Esophagus mucosa (tissue), 1 donor: ENCODE results near the gene FARP2. TPM values are rescaled to one million over a fixed set of nuclear protein-coding genes. Genes with fewer than 3 reads are reported as not detected.
"Not testable (repeated sequence)": the region's sequence is repeated elsewhere in the genome, so short reads cannot be mapped to it uniquely, and the experiment has no call there.

Source experiments
- ATAC-seq: fragments of 200-7000 bp; cut with Tn5 transposase; one replicate; pipeline ENCODE4 v1.9.1; 2020
- total RNA-seq: library from RNA; stranded (reverse); gene quantifications from one replicate; pipeline ENCODE4 v1.2.4, GENCODE V29; 2023
- donor health status: DM: yes; HTN: yes; CAD: no.

Gene FARP2
- total RNA-seq, 1 donor from 2014 or later: 33.5 TPM

DNA sequence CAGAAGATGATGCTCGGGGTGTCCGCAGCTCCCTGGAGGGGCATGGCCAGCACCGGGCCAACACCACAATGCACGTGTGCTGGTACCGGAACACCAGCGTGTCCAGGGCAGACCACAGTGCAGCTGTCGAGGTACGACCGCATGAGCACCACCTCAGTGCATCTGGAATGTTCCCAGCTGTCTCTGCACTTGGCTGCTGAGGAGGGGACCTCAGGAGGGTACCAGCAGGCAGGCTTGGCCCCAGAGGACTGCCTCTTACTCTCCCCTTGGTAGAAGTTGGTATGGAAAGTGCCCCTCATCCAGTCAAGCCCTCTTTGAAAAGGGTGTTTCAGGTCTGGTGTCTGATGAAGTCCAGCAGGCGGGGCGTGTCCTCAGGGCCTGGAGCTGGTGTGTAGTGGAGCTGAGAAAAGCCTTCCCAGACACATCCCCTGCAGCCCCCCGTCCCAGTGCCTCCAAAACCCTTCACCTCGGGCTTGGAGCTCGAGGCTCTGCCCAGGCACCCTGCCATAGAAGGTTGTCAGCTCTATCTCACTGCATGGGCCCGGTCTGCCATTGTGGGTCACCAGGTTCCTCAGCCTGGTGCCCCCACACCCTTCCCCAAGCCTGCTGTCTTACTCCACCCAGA lies 135.6 kb downstream of the FARP2 start:
- peak; percentile 5 for ATAC-seq

DNA sequence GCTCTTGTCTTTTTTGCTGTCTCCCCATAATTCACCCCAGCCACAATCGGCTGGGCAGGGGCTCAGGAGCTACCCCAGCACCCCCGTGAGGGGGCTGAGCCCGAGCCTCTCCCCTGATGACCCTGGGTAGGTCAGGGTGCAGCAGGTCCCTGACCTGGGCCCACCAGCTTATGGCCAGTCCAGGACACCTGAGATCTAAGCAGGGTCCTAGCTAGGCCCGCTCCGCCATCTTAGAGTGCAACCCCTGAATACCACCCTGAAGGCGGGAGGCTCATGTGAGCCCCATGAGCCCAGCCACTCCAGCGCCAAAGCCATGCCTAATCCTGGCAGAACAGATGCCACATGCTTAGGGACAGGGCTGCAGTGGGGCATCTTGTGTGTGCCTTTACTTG lies 136.1 kb downstream of the FARP2 start:
- ATAC-seq: no peak

DNA sequence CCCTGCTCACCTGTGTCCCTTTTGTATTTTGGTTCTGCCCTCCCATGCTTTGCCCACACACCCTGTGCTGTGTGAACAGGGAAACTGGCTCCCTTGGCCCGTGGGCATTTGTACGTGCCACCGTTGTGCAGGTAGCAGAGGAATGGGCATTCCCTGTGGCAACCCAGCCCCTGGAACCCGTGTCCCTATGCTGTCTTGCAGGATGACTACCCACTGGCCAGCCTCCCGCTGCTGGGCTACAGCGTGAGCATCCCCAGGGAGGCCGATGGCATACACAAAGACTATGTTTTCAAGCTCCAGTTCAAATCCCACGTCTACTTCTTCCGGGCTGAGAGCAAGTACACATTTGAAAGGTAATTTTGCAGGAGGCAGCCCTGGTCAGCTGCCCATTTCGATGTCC lies 137.0 kb downstream of the FARP2 start:
- no peak for ATAC-seq

- no peak for ATAC-seq
Observed at GRCh38 chr2:241494311-241494908, 138.3 kb downstream of the FARP2 start.

- no peak for ATAC-seq
Observed at GRCh38 chr2:241495172-241496002, 139.3 kb downstream of the FARP2 start.

GRCh38 chr2:241496003-241496707 lies 140.1 kb downstream of the FARP2 start:
- ATAC-seq: no peak

GRCh38 chr2:241496904-241497877 lies 141.1 kb downstream of the FARP2 start:
- ATAC-seq: no peak

DNA sequence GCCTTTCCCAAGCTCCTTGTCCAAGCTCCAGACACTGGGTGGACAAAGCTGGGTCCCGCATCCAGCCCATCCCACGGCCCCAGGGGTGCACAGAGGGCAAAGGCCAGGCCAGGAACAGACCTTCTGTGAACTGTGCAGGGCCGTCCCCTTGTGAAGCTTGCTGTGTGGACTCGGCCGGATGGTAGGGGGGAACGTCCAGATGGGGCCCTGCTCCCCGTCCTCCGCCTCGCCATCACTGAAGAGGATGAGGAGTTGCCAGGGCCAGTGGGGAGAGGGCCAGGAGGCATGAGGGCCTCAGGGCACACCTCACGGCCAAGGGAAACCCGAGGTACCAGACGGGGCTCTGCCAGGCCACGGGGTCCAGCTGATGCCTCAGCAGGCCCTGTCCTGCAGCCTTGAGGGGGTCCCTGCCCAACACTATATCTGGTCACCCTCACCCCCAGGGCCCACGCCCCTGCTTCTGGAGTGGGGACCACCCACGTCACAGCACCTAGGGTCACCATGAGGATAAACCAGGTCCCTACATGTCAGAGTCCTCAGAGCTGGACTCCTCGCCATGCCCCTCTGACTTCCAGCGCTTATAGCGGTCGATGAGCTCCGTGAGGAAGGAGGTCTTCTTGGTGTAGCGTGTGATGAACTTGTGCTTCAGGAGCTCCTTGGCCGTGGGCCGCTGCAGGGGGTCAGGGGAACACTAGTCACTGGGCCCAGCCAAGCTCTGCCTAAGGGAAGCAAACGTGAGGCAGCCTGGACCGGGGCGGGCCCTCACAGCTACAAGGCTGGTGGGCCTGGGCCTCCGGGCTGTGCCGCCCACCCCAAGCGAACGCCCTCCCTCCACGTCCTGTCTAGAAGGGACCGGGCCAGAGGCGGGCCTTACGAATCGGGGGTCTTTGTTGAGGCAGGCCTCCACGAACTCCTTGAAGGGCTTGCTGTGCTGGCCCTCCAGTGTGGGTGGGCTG lies 142.3 kb downstream of the FARP2 start:
- ATAC-seq: no peak

GRCh38 chr2:241499146-241499965 lies 143.3 kb downstream of the FARP2 start:
- no peak for ATAC-seq

DNA sequence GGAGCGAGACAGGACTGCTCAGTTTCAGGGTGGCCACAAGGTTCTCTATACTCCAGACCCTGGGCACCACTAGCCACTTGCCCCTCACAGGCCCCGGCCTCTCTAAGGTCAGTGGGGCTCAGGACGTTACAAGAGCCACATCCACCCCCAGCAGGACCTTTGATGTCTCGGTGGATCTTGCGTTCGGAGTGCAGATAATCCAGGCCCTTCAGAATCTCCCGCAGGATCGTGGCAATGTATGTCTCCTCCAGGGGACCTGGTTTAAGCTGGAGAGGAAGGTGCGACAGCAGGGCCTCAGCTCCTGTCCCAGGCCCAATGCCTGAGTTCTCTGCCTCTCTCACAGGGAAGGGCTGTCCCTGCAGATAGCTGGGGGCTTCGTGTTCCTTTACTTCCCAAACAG lies 143.9 kb downstream of the FARP2 start:
- no peak for ATAC-seq

- ATAC-seq: peak; percentile 3
Observed at GRCh38 chr2:241500431-241500975, 144.4 kb downstream of the FARP2 start.

GRCh38 chr2:241501099-241501541 lies 145.0 kb downstream of the FARP2 start:
- ATAC-seq: peak; percentile 4

DNA sequence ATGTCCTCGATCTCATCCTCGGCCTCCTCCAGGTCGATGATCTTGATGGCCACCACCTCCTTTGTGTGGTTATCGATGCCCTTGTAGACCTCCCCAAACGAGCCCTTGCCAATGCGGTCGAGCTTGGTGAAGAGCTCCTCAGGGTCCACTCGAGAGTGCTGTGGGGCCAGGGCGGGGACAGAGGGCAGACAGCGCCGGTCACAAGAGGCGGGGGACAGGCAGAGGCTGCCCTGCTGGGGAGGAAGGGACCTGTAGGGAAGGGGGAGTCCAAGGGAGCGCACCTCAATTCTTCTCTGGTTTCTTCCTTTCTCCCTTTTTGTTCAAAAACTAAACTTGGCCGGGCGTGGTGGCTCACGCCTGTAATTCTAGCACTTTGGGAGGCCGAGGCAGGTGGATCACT lies 145.5 kb downstream of the FARP2 start:
- ATAC-seq: no peak

DNA sequence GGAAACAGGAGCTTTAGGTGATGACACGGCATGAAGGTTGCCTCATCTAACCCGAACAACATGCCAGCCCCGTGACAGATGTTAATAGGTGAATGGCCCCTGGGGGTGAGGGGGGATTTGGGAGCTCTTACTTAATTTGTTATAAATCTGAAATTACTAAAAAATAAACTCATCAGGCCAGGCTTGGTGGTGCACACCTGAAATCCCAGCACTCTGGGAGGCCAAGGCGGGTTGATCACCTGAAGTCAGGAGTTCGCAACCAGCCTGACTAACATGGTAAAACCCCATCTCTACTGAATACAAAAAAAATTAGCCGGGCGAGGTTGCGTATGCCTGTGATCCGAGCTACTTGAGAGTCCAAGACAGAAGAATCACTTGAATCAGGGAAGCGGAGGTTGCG lies 146.2 kb downstream of the FARP2 start:
- no peak for ATAC-seq

DNA sequence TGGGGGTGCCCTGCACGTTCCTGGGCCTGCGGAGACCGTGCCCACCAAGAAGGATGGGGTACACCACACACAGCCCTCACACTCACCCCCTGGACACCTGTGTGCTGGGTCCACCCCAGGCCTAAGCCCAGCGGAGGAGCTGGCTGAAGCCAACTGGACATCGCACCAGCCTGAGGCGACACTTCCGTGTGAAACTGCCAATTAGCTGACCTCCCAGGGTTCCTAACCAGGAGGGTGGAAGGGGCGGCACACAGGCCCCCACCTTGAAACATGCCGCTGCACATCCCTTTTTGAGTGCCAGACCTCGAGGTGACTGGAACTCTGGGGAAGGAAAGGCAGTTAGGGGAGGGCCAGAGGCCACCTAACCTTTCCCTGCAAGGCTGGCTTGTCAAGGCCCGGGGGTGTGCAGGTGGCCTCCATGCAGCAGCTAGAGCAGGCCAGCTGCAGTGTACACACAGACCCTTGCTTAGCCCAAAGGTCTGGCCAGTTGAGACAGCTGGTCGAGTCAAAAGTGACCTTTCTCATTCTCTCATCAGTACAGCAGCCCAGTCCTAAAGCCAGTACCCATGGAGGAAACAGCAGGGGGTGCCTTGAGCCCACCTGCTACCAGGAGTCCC lies 147.8 kb downstream of the FARP2 start:
- ATAC-seq: no peak

DNA sequence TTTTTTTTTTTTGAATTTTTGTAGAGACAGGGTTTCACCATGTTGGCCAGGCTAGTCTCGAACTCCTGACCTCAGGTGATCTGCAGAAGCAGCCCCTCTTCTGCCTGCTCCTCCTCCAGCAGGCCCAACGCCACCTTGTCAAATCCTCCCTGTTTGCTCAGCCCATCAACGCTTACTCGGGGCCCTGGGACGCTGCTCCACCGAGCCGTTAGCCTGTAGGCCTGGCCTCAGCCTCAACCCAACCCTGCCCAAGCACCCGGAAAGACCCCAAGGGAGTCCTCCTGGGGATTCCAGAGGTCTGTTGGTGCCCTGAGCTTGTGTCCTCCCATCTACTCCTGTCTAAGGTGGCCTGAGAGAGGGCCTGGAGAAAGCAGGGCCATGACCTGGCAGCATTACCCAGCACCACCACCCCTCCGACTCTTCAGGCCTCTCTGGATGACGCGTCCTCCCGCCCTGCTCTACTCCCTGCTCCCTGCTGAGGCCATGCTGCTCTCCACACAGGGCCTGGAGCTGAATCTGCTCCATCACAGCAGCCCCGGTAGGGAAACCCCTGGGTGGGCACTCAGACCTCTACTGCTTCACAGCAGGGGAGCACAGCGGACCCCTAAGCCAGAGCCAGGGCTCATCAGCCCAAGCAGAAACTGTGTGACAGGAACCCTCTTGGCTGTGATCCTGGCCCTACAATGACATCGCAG lies 149.1 kb downstream of the FARP2 start:
- no peak for ATAC-seq

- ATAC-seq: no peak
Observed at GRCh38 chr2:241505781-241506201, 149.7 kb downstream of the FARP2 start.

- not testable (repeated sequence) for ATAC-seq
Observed at GRCh38 chr2:241506317-241506716, 150.2 kb downstream of the FARP2 start.
